ENCODE results near the gene SLC4A4. TPM values are rescaled to one million over a fixed set of nuclear protein-coding genes. Genes with fewer than 3 reads are reported as not detected.

The SLC4A4 gene
- total RNA-seq, 2 experiments from 2014 or later, result 0.08 to 0.14 TPM

- H3K27ac ChIP-seq (ENCODE audit: low read depth in 1 of 2, low read length in 2 of 2), result no peak overlapping the region
- no peaks in the 10 kb centered on the region for H3K4me1 Mint-ChIP-seq (ENCODE audit: low read depth)
- no peaks in the 10 kb centered on the region for H3K36me3 ChIP-seq (ENCODE audit: insufficient read depth, low read length)
- peaks cover 2% of the 10 kb centered on the region for H3K27me3 Mint-ChIP-seq
- no peak overlapping the region for H3K4me3 Mint-ChIP-seq
- POLR2A ChIA-PET, result no interaction called here
- H3K4me1 ChIP-seq (ENCODE audit: insufficient read depth, low read length), result no peaks in the 10 kb centered on the region
- no peaks in the 10 kb centered on the region for H3K9me3 ChIP-seq (ENCODE audit: control insufficient read depth in 1 of 2, insufficient read depth in 1 of 2, low read length in 2 of 2)
- H3K27me3 ChIP-seq (ENCODE audit: control insufficient read depth in 1 of 2, insufficient read depth in 2 of 2, low read length in 2 of 2), result no peaks in the 10 kb centered on the region
- no peak for DNase-seq
- no peaks in the 10 kb centered on the region for H3K9me3 Mint-ChIP-seq
- intact Hi-C loops (cut with DNase I, micrococcal nuclease), result no loop called here
- TF ChIP-seq CTCF (IDR thresholded peaks at IDR 0.05), result no peak
- ATAC-seq (ENCODE audit: poor library complexity), result no peak
- CTCF ChIA-PET, result no interaction called here
- no peaks in the 10 kb centered on the region for H3K36me3 Mint-ChIP-seq (ENCODE audit: low read depth)
- no peak overlapping the region for H3K27ac Mint-ChIP-seq
- H3K4me3 ChIP-seq (ENCODE audit: low read length), result no peak overlapping the region
Observed at GRCh38 chr4:71466775-71467174, 128.0 kb downstream of the SLC4A4 start.

- no peaks in the 10 kb centered on the region for H3K9me3 Mint-ChIP-seq
- H3K4me3 Mint-ChIP-seq, result no peak overlapping the region
- Histone ChIP-seq H3K4me1 (ENCODE audit: insufficient read depth, low read length) (no peaks in the 10 kb centered on the region), H3K27ac (ENCODE audit: low read depth in 1 of 2, low read length in 2 of 2) (no peak overlapping the region), H3K4me3 (ENCODE audit: low read length) (no peak overlapping the region), H3K36me3 (ENCODE audit: insufficient read depth, low read length) (no peaks in the 10 kb centered on the region), H3K9me3 (ENCODE audit: control insufficient read depth in 1 of 2, insufficient read depth in 1 of 2, low read length in 2 of 2) (no peaks in the 10 kb centered on the region), H3K27me3 (ENCODE audit: control insufficient read depth in 1 of 2, insufficient read depth in 2 of 2, low read length in 2 of 2) (no peaks in the 10 kb centered on the region)
- no peak overlapping the region for H3K27ac Mint-ChIP-seq
- no peaks in the 10 kb centered on the region for H3K4me1 Mint-ChIP-seq (ENCODE audit: low read depth)
- H3K27me3 Mint-ChIP-seq, result peaks cover 4% of the 10 kb centered on the region
- POLR2A ChIA-PET, result no interaction called here
- no peak for DNase-seq
- TF ChIP-seq CTCF (IDR thresholded peaks at IDR 0.05), result no peak
- ATAC-seq (ENCODE audit: poor library complexity), result no peak
- intact Hi-C loops (cut with DNase I, micrococcal nuclease), result no loop called here
- CTCF ChIA-PET, result no interaction called here
- no peaks in the 10 kb centered on the region for H3K36me3 Mint-ChIP-seq (ENCODE audit: low read depth)
Observed at GRCh38 chr4:71468116-71468710, 129.4 kb downstream of the SLC4A4 start.

- POLR2A ChIA-PET, result no interaction called here
- no peaks in the 10 kb centered on the region for H3K9me3 ChIP-seq (ENCODE audit: control insufficient read depth in 1 of 2, insufficient read depth in 1 of 2, low read length in 2 of 2)
- no peak overlapping the region for H3K27ac ChIP-seq (ENCODE audit: low read depth in 1 of 2, low read length in 2 of 2)
- ATAC-seq (ENCODE audit: poor library complexity) (no peak), DNase-seq (no peak)
- no peaks in the 10 kb centered on the region for H3K36me3 ChIP-seq (ENCODE audit: insufficient read depth, low read length)
- Mint-ChIP-seq H3K27ac (no peak overlapping the region), H3K36me3 (ENCODE audit: low read depth) (no peaks in the 10 kb centered on the region), H3K4me3 (no peak overlapping the region), H3K9me3 (no peaks in the 10 kb centered on the region), H3K4me1 (ENCODE audit: low read depth) (no peaks in the 10 kb centered on the region), H3K27me3 (peaks cover 4% of the 10 kb centered on the region)
- H3K4me1 ChIP-seq (ENCODE audit: insufficient read depth, low read length), result no peaks in the 10 kb centered on the region
- CTCF ChIA-PET, result no interaction called here
- intact Hi-C loops (cut with DNase I, micrococcal nuclease), result no loop called here
- TF ChIP-seq CTCF (IDR thresholded peaks at IDR 0.05), result no peak
- no peaks in the 10 kb centered on the region for H3K27me3 ChIP-seq (ENCODE audit: control insufficient read depth in 1 of 2, insufficient read depth in 2 of 2, low read length in 2 of 2)
- no peak overlapping the region for H3K4me3 ChIP-seq (ENCODE audit: low read length)
Observed at GRCh38 chr4:71469541-71469940, 130.7 kb downstream of the SLC4A4 start.

All from CD4-positive, alpha-beta T cell (primary cell).